Brain microvascular endothelial cell (primary cell): ENCODE data around the gene ERC1.

Experiments
- DNase-seq: peaks from one replicate; pipeline ENCODE4 v3.0.0-alpha.2; 2020
- H3K27ac ChIP-seq: fragments of 250-450 bp; sonication (Bioruptor Pico); 2 replicates; pipeline ENCODE4 v1.5.1; 2020; ENCODE audit warnings: mild to moderate bottlenecking, moderate library complexity
- H3K27me3 ChIP-seq: fragments of 250-450 bp; sonication (Bioruptor Pico); replicated peaks from 2 replicates; pipeline ENCODE4 v1.5.1; 2020; ENCODE audit warnings: mild to moderate bottlenecking
- H3K36me3 ChIP-seq: fragments of 250-450 bp; sonication (Bioruptor Pico); replicated peaks from 2 replicates; pipeline ENCODE4 v1.5.1; 2020; ENCODE audit warnings: mild to moderate bottlenecking
- H3K4me3 ChIP-seq: 2 replicates; pipeline ENCODE4 v1.5.1; 2011; ENCODE audit warnings: low read depth, mild to moderate bottlenecking, control low read depth, low read length, moderate library complexity
- in situ Hi-C: cut with HindIII; loops from 2 replicates; pipeline ENCODE4 v1.10.0; 2017; ENCODE audit warnings: low sequenced_read_pairs, low pct_ligation_motif_present
- TF ChIP-seq, protein P1 (sequence below): IDR thresholded peaks from 2 replicates; pipeline ENCODE4 v1.5.1; 2011; ENCODE audit warnings: low read depth, mild to moderate bottlenecking, moderate library complexity, low read length, control low read depth, inconsistent platforms; ENCODE audit errors: missing control alignments

The ERC1 gene

DNA sequence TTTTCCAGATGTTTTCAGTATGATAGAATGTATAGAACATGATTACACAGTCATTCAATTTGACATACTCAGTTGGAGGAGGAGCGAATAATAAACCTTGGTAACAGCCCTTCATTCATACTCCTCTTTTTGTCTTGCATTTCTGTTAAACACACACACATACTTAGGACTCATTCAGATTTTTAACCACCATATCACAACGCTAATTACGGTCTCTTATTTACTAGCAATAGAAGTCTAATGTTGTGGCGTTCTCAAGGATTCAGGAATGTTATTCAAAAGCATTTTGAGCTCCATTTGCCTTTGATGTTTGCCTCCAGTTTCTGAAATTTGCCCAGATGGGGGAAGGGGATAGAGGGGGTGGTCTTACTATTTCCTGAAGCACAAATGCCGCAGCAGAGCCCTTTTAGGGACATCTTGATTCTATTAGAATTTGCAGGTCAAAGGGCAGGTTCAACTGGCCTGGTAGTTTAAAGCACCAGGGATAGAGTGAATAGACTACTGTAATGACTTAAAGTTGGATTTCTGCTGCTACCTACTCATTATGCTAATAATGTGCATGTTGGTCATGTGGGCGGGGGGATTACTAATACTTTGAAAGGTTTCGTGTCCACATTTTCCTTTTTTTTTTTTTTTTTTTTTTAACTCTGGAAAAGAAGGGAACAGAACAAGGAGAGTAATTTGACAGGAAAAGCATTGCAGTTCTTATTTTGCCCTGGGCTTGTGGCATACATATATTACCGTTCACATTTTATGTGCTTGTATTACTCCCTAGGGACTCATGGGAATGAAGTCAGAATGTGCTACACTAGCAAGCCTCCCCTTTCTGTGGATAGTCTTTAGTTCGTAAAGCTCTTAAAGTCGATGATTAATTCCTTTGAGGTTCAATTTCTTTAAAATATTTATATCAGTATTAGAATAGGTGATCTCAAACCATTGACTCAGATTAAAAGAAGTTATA is 376.6 kb downstream of the ERC1 start:
- Histone ChIP-seq H3K27me3 (no peaks in the 10 kb centered on the region), H3K4me3 (no peak overlapping the region), H3K36me3 (no peaks in the 10 kb centered on the region), H3K27ac (no peak overlapping the region)
- no peak for DNase-seq
- TF ChIP-seq, protein P1, sequence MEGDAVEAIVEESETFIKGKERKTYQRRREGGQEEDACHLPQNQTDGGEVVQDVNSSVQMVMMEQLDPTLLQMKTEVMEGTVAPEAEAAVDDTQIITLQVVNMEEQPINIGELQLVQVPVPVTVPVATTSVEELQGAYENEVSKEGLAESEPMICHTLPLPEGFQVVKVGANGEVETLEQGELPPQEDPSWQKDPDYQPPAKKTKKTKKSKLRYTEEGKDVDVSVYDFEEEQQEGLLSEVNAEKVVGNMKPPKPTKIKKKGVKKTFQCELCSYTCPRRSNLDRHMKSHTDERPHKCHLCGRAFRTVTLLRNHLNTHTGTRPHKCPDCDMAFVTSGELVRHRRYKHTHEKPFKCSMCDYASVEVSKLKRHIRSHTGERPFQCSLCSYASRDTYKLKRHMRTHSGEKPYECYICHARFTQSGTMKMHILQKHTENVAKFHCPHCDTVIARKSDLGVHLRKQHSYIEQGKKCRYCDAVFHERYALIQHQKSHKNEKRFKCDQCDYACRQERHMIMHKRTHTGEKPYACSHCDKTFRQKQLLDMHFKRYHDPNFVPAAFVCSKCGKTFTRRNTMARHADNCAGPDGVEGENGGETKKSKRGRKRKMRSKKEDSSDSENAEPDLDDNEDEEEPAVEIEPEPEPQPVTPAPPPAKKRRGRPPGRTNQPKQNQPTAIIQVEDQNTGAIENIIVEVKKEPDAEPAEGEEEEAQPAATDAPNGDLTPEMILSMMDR, result no peak
- in situ Hi-C loops, result no loop called here

DNA sequence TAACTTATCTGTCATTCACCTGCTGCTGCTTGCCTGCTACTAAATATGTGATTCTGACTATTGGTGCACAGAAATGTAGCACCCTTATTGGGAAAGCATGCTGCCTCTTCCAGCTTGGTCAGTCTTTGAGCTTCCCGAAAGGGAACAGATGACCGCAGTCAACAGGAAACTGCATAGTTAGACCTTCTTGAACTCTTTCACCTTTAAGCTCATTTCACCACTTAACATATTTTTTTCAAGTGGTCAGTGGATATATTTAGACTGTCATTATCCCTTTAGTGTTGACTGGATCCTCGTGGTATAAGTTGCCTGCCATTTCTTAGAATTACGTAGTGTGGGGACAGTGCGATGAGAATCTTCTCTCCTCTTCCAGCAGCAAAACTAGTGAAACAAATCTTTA is 378.4 kb downstream of the ERC1 start:
- in situ Hi-C loops, result no loop called here
- no peak for DNase-seq
- H3K4me3 ChIP-seq, result no peak overlapping the region
- H3K27me3 ChIP-seq, result no peaks in the 10 kb centered on the region
- TF ChIP-seq, protein P1, result no peak
- no peak overlapping the region for H3K27ac ChIP-seq
- H3K36me3 ChIP-seq, result no peaks in the 10 kb centered on the region

DNA sequence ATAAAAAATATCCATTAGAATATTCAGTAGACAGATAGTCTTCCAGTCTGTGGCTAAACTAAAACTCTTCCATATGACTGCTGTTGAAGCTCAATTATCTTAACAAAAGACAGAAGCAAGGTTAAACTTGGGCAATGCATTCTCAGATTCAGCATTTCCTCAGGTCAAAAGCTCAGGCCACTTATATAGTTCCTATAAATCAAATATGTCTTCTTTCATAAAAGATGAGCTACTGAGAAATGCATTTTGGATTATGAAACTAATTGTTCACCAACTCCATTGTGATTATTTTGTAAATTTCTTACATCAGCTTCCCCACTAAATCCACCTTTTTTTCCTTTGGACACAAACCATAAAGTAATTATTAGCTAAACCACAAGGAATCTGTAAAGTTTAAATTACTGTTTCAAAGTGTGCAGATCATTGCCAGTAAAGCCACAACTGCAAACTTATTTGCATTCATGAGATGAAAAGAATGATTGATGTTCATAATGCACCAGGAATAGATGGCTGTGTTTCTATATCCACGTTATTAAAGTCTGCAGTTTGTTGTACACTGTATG is 379.0 kb downstream of the ERC1 start:
- in situ Hi-C loops, result no loop called here
- no peak overlapping the region for H3K4me3 ChIP-seq
- no peak for DNase-seq
- no peaks in the 10 kb centered on the region for H3K27me3 ChIP-seq
- no peaks in the 10 kb centered on the region for H3K36me3 ChIP-seq
- H3K27ac ChIP-seq, result no peak overlapping the region
- TF ChIP-seq, protein P1, result no peak

DNA sequence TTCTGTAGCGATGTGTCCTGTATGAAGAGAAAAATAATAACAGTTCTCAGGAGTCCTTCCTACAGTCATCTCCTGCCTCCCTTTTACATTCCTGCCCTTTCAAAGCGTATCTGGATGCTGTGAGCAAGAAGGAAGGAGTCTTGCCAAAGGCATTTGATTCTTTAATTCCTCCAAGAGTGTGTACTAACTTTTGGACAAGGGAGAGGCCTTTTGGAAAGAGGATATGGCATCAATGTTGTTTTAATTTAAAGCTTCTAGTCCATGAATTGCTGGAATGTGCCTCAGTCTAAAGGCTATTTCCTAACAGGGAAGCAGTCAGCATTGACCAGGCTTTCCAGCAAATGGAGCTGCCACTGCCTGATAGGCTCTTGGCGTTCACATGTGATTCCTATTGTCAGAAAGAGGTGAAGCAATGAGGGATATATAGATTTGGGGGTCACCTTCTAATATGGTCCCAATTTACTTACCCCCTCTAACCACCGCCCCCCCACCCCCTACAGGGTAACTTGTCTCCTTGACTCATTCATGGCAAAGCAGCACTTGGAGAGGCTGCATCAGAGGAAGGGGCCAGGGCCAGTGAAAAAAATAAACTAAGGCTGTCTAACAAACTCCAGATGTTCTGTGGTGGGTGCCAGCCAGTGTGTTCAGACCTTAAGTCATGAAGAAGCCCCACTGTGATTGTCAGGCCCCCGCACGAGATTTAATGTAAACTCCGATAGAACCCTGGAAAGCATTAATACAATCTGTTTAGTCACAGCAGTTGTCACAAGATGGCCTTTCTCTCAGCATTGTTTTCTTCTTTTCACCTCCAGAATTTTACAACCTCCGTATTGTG is 383.1 kb downstream of the ERC1 start:
- Histone ChIP-seq H3K27ac (no peak overlapping the region), H3K4me3 (no peak overlapping the region), H3K27me3 (no peaks in the 10 kb centered on the region), H3K36me3 (no peaks in the 10 kb centered on the region)
- DNase-seq, result no peak
- TF ChIP-seq, protein P1, result no peak
- in situ Hi-C loops, result no loop called here

DNA sequence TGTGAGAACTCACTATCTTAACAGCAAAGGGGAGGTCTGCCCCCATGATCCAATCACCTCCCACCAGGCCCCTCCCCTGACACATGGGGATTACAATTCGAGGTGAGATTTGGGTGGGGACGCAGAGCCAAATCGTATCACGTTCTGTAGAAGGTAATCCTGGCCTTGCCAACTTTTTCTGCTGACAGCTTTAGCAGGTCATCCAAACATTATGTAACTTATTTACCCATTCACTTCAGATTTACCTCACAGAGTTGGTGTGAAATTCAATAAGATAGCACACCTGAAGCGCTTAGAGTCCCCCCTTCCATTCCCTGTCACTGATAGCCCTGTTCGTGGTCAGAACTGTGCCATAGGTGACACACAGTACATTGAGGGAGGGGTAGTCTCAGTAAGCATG is 384.3 kb downstream of the ERC1 start:
- no peak for DNase-seq
- in situ Hi-C loops, result no loop called here
- H3K27ac ChIP-seq, result no peak overlapping the region

More for the DNA sequence above, 384.3 kb downstream of the ERC1 start:
- no peaks in the 10 kb centered on the region for H3K36me3 ChIP-seq
- H3K4me3 ChIP-seq, result no peak overlapping the region
- TF ChIP-seq, protein P1, result no peak
- no peaks in the 10 kb centered on the region for H3K27me3 ChIP-seq
